Testis (tissue), 3 donors: Measurements from ENCODE around the gene DNAJC17. TPM values are rescaled to one million over a fixed set of nuclear protein-coding genes. Genes with fewer than 3 reads are reported as not detected.

ENCODE experiments used
- DNase-seq: peaks from one replicate; pipeline ENCODE4 v3.0.0-alpha.2; 2019
- H3K27ac ChIP-seq, 2 donors: fragments of 200-600 bp; sonication (generic); one replicate each; pipeline ENCODE4 v1.5.1; 2019
- H3K27me3 ChIP-seq: fragments of 200-600 bp; sonication (generic); one replicate; pipeline ENCODE4 v1.5.1; 2019
- H3K36me3 ChIP-seq: fragments of 200-600 bp; sonication (generic); one replicate; pipeline ENCODE4 v1.5.1; 2017; ENCODE audit warnings: low read depth; ENCODE audit errors: missing control alignments
- H3K4me1 ChIP-seq: fragments of 200-600 bp; sonication (generic); one replicate; pipeline ENCODE4 v1.5.1; 2019
- H3K4me3 ChIP-seq, 2 donors: fragments of 200-600 bp; sonication (generic); one replicate each; pipeline ENCODE4 v1.5.1; 2017 to 2019
- H3K9me3 ChIP-seq: fragments of 200-600 bp; sonication (generic); one replicate; pipeline ENCODE4 v1.5.1; 2017
- CTCF ChIP-seq, 3 experiments: fragments of 450-650 bp in 2 of 3; fragments of 200-600 bp in 1 of 3; sonication (generic) in 1 of 3; IDR thresholded peaks; one replicate each; pipeline ENCODE4 v1.5.1; 2016 to 2019; ENCODE audit warnings: antibody characterized with exemption in 3 of 3, mild to moderate bottlenecking in 2 of 3, moderate library complexity in 1 of 3
- POLR2A ChIP-seq: fragments of 450-650 bp; IDR thresholded peaks from one replicate; pipeline ENCODE4 v1.6.1; 2017; ENCODE audit warnings: antibody characterized with exemption, mild to moderate bottlenecking, moderate library complexity
- WGBS, 2 donors: methylation state at CpG; one replicate each; pipeline ENCODE4 v1.1.5; 2018; 5-methylcytosine and 5-hydroxymethylcytosine counted together
- intact Hi-C: fragments of 100-400 bp; cut with DNase I; formaldehyde crosslinking; loops from one replicate; pipeline ENCODE4 v1.15.1; 2023; ENCODE audit warnings: low total_unique reads
- polyA plus RNA-seq: library from polyadenylated mRNA; stranded (reverse); fragments of 350-450 nt; fragmentation: Illumina TruSeq; extraction: RNeasy Lipid Tissue Mini Kit (QIAGEN cat#74804); gene quantifications from one replicate; pipeline ENCODE4 v1.2.3, GENCODE V29; 2014; ENCODE audit warnings: low read depth, low replicate concordance; ENCODE audit not compliant: insufficient read depth
- total RNA-seq, 2 donors: library from RNA; depleted of rRNA; stranded (reverse); fragments of >200 nt; gene quantifications; one replicate each; pipeline ENCODE4 v1.2.3, GENCODE V29; 2016

The DNAJC17 gene
- total and polyA plus RNA-seq, 3 donors from 2014 or later: 11.1 to 22.6 (median 21.6) TPM

DNA sequence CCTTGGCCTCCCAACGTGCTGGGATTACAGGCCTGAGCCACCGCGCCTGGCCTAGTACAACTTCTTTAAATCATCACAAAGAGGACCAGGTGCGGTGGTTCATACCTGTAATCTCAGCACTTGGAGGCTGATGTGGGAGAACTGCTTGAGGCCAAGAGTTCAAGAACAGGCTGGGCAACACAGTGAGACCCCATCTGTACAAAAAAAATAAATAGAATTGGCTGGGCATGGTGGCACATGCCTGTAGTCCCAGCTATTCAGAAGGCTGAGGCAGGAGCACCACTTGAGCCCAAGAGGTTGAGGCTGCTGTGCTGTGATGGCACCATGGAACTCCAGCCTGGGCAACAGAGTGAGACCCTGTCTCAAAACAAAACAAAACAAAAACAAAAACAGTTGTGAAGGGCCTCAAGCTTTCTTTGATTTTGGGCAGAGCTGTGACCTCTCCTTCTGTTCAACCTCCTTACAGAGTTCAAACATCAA, 58.1 kb downstream of the DNAJC17 start:
- no peaks in the 10 kb centered on the region for H3K27me3 ChIP-seq
- TF ChIP-seq POLR2A (no peak), CTCF (IDR thresholded peaks at IDR 0.05) (no peak)
- H3K4me3 ChIP-seq: no peak overlapping the region
- H3K36me3 ChIP-seq: no peaks in the 10 kb centered on the region
- no peaks in the 10 kb centered on the region for H3K9me3 ChIP-seq
- H3K27ac ChIP-seq: no peak overlapping the region
- H3K4me1 ChIP-seq: peaks cover 3% of the 10 kb centered on the region
- no peak for DNase-seq
- intact Hi-C loops: no loop called here
- 91 to 92% methylated on average over 4 of the region's 4 CpGs for WGBS, 2 donors

DNA sequence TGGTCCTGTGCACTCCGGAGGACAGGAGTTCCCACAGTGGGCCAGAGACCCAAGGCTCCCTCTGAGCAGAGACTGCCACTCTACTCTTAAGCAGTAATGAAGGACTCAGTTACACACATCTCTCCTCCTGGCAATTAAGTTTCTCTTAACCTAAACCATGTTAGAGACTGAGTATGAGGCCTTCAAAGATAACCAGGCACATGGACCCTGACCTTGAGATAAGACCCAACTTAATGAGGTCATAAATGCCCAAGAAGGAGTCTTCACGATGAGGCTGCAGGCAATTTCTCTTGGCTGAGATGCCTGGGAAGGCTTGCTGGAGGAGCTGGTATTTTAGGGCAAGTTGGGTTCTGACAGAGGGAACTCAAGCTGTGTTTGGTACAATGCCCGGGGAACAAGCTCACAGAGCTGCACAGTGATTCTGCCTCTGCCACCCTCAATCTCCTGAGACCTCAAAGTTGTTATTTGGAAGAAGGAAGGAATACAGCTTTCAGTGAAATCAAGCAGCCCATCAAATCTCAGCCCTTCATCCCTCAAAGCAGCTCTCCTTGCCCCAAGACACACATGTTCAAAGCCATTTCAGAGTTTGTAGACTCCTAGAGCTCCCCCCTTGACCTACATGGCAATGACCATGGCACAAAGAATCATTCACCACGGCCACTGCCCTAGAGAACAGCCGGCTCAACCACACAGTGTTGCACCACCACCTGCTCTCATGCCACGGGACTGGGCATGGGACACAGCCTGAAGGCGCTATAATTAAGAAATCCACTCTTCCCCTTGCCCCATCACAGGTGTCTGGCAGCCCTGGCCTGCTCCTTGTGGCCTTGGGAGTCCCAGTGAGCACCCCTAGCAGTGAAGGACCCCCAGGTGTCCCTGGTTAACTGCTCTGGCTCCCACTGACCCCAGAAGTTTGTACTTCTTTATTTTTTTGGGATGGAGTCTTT, 59.3 kb downstream of the DNAJC17 start:
- intact Hi-C loops: no loop called here
- no peak for TF ChIP-seq POLR2A
- no peak for TF ChIP-seq CTCF (IDR thresholded peaks at IDR 0.05)
- DNase-seq: no peak
- no peak overlapping the region for H3K4me3 ChIP-seq
- no peak overlapping the region for H3K27ac ChIP-seq
- H3K36me3 ChIP-seq: no peaks in the 10 kb centered on the region
- WGBS, 2 donors: 76 to 79% methylated on average over 7 of the region's 7 CpGs
- H3K4me1 ChIP-seq: no peaks in the 10 kb centered on the region
- no peaks in the 10 kb centered on the region for H3K9me3 ChIP-seq
- no peaks in the 10 kb centered on the region for H3K27me3 ChIP-seq

- DNase-seq: no peak
- Histone ChIP-seq H3K4me3 (no peak overlapping the region), H3K27me3 (no peaks in the 10 kb centered on the region), H3K27ac (no peak overlapping the region), H3K36me3 (no peaks in the 10 kb centered on the region), H3K9me3 (no peaks in the 10 kb centered on the region), H3K4me1 (no peaks in the 10 kb centered on the region)
- no peak for TF ChIP-seq CTCF (IDR thresholded peaks at IDR 0.05)
- no peak for TF ChIP-seq POLR2A
- WGBS, 2 donors: 67 to 70% methylated on average over 3 of the region's 3 CpGs
- intact Hi-C loops: no loop called here
These were observed 60.3 kb downstream of the DNAJC17 start for GRCh38 chr15:40746916-40747418.

- TF ChIP-seq POLR2A (no peak), CTCF (IDR thresholded peaks at IDR 0.05) (no peak)
- H3K27ac ChIP-seq: no peak overlapping the region
- intact Hi-C loops: no loop called here
- H3K9me3 ChIP-seq: no peaks in the 10 kb centered on the region
- no peak for DNase-seq
- H3K36me3 ChIP-seq: no peaks in the 10 kb centered on the region
- no peak overlapping the region for H3K4me3 ChIP-seq
- no peaks in the 10 kb centered on the region for H3K27me3 ChIP-seq
- 78 to 85% methylated on average over 2 to 5 of the region's 5 CpGs for WGBS, 2 donors
- H3K4me1 ChIP-seq: no peaks in the 10 kb centered on the region
These were observed 62.5 kb downstream of the DNAJC17 start for GRCh38 chr15:40744815-40745152.
